DMS53 treated with DMSO at 0.1 percent for 48 hours (cell line): ENCODE results near the gene DSG2.

Experiments used
- DNase-seq: peaks from one replicate; lab custom pipeline; 2025; ENCODE audit not compliant: unreplicated experiment; lab: John Stamatoyannopoulos, UW

Gene DSG2

DNA sequence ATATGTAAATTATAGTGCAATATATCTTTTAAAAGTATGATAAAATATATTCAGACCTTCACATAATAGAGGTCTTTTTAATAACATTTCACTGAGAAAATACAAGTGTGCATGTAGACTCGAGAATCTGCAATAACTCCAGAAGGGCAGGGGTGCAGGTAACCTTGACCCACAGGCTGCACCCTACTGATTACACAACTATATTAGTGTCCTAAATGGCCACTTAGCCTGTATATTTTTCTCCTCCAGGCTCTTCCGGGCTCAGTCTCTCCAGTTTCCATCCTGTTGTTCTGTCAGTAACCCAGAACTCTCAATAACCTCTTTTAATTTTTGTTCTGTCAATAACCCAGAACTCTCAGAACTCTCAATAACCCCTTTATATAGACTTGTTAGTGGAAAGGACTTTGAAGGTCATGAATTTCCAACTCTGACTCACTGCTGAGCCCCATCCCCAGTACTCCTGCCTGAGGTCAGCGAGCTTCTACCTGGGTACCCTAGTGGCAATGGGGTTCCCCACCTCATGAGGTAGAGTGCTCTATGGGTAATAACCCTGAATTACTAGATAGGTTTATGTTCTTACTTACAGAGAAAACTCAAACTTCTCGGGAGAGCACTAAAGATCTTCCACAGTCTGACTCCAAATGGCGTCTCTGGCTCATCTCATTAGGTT is 85.3 kb downstream of the DSG2 start:
- DNase-seq, result no peak

DNA sequence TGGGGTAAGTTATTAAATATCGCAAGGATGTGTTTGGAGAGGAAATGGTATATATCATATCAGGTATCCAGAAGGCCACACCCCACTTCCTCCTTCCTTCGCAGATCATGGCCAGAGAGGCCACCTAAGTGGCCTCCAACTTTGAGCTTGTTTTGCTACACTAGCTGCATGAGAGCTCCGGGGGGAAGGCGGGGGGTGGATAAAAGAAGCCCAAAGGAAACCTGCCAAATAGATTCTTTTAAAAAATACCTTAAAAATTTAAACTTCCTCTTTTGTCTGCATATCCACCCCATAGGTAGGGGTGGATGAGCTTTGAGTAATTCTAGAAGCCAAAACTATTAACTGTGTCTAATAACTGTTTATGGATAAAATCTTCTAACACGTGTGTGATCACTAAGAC is 88.0 kb downstream of the DSG2 start:
- no peak for DNase-seq

DNA sequence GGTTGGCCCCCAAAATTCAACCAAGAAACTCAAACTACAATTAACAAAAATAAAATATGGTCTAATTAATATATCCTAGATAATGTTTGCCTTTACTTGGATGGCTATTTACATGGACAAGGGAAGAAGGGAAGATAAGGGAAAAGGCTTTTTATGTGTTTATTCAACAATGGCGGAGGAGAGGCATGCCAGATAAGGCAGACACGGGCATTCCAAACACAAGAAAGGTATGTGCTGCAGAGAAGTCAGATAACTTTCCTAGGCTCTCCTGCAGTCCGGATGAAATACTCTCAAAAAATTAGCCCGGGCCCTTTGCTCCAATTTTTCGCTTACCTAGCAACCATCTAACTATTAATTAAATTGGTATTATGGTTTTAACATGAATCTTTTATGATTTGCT is 88.6 kb downstream of the DSG2 start:
- DNase-seq, result no peak

DNA sequence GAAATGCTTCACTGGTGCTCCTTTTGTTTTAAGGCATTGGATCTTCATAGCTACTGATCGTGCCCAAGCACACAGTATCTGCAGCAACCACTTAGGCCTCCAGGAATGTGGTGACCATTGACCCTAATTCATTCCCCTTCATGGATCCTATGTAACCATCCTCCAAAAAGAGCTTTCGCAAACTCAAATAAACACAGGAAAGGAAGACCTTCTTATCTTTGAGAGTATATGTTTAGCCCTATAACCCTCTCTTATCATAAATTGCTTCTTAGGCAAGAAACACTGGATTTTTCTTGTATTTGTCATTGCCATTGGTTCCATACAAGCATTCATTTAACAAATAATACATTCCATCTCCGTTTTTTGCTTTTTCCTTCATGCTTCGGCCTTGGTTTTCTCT is 89.6 kb downstream of the DSG2 start:
- no peak for DNase-seq

DNA sequence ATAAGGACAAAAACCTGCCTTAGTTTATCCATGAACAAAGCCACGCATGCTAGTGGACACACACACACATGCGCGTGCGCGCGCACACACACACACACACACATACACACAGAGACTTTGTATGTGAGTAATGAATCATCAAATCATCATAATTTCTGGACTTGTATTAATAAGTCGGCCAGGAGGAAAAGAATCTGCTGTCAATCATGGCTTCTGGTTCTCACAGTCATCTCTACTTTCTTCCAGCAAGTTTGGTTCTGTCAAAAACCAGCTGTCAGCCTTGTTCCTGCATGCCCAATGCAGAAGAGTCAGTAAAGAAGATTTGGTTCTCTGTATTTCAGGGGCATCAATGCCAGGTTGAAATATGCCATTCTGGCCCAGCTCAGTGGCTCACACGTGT is 92.6 kb downstream of the DSG2 start:
- DNase-seq, result no peak

DNA sequence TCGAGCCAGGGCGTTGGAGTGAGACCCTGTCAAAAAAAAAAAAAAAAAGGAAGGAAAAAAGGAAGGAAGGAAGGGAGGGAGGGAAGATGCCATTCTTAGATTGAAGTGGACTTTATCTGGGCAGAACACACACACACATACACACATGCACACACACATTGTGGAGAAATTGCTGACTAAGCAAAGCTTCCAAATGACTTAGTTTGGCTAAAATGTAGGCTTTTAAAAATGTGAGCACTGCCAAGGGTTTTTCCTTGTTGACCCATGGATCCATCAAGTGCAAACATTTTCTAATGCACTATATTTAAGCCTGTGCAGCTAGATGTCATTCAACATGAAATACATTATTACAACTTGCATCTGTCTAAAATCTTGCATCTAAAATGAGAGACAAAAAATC is 93.1 kb downstream of the DSG2 start:
- no peak for DNase-seq

DNA sequence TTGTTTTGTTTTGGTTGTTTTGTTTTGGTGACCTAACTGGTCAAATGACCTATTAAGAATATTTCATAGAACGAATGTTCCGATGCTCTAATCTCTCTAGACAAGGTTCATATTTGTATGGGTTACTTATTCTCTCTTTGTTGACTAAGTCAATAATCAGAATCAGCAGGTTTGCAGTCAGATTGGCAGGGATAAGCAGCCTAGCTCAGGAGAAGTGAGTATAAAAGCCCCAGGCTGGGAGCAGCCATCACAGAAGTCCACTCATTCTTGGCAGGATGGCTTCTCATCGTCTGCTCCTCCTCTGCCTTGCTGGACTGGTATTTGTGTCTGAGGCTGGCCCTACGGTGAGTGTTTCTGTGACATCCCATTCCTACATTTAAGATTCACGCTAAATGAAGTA is 93.7 kb downstream of the DSG2 start, which contains the start of gene TTR:
TTR (plus strand) TSS at position 250 of the 400 bp plus-strand sequence; CDS start at position 276, 26 bp downstream.
- no peak for DNase-seq

DNA sequence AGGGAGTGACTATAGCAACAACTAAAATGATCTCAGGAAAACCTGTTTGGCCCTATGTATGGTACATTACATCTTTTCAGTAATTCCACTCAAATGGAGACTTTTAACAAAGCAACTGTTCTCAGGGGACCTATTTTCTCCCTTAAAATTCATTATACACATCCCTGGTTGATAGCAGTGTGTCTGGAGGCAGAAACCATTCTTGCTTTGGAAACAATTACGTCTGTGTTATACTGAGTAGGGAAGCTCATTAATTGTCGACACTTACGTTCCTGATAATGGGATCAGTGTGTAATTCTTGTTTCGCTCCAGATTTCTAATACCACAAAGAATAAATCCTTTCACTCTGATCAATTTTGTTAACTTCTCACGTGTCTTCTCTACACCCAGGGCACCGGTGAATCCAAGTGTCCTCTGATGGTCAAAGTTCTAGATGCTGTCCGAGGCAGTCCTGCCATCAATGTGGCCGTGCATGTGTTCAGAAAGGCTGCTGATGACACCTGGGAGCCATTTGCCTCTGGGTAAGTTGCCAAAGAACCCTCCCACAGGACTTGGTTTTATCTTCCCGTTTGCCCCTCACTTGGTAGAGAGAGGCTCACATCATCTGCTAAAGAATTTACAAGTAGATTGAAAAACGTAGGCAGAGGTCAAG is 94.7 kb downstream of the DSG2 start:
- DNase-seq, result no peak

DNA sequence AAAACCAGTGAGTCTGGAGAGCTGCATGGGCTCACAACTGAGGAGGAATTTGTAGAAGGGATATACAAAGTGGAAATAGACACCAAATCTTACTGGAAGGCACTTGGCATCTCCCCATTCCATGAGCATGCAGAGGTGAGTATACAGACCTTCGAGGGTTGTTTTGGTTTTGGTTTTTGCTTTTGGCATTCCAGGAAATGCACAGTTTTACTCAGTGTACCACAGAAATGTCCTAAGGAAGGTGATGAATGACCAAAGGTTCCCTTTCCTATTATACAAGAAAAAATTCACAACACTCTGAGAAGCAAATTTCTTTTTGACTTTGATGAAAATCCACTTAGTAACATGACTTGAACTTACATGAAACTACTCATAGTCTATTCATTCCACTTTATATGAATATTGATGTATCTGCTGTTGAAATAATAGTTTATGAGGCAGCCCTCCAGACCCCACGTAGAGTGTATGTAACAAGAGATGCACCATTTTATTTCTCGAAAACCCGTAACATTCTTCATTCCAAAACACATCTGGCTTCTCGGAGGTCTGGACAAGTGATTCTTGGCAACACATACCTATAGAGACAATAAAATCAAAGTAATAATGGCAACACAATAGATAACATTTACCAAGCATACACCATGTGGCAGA is 97.3 kb downstream of the DSG2 start:
- no peak for DNase-seq

DNA sequence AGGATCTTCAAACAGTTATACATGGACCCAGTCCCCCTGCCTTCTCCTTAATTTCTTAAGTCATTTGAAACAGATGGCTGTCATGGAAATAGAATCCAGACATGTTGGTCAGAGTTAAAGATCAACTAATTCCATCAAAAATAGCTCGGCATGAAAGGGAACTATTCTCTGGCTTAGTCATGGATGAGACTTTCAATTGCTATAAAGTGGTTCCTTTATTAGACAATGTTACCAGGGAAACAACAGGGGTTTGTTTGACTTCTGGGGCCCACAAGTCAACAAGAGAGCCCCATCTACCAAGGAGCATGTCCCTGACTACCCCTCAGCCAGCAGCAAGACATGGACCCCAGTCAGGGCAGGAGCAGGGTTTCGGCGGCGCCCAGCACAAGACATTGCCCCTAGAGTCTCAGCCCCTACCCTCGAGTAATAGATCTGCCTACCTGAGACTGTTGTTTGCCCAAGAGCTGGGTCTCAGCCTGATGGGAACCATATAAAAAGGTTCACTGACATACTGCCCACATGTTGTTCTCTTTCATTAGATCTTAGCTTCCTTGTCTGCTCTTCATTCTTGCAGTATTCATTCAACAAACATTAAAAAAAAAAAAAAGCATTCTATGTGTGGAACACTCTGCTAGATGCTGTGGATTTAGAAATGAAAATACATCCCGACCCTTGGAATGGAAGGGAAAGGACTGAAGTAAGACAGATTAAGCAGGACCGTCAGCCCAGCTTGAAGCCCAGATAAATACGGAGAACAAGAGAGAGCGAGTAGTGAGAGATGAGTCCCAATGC is 98.3 kb downstream of the DSG2 start:
- DNase-seq, result peak; percentile 21

DNA sequence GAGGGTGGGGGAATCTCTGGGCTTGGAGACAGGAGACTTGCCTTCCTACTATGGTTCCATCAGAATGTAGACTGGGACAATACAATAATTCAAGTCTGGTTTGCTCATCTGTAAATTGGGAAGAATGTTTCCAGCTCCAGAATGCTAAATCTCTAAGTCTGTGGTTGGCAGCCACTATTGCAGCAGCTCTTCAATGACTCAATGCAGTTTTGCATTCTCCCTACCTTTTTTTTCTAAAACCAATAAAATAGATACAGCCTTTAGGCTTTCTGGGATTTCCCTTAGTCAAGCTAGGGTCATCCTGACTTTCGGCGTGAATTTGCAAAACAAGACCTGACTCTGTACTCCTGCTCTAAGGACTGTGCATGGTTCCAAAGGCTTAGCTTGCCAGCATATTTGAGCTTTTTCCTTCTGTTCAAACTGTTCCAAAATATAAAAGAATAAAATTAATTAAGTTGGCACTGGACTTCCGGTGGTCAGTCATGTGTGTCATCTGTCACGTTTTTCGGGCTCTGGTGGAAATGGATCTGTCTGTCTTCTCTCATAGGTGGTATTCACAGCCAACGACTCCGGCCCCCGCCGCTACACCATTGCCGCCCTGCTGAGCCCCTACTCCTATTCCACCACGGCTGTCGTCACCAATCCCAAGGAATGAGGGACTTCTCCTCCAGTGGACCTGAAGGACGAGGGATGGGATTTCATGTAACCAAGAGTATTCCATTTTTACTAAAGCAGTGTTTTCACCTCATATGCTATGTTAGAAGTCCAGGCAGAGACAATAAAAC is 100.2 kb downstream of the DSG2 start:
- DNase-seq, result no peak
